Parathyroid adenoma (tissue), 2 donors: ENCODE data around the gene PACRG.

Experiments used
- H2AFZ ChIP-seq: fragments of 300-600 bp; sonication (generic); one replicate; pipeline ENCODE4 v1.7.0; 2017; ENCODE audit warnings: antibody characterized with exemption, mild to moderate bottlenecking
- H3K27ac ChIP-seq: fragments of 300-600 bp; sonication (generic); one replicate; pipeline ENCODE4 v1.7.0; 2017
- H3K27me3 ChIP-seq: fragments of 300-600 bp; sonication (generic); one replicate; pipeline ENCODE4 v1.7.0; 2017; ENCODE audit warnings: low read length; ENCODE audit not compliant: control insufficient read depth, insufficient read depth
- H3K36me3 ChIP-seq: fragments of 300-600 bp; sonication (generic); one replicate; pipeline ENCODE4 v1.7.0; 2017; ENCODE audit warnings: low read length; ENCODE audit not compliant: control insufficient read depth, insufficient read depth
- H3K4me1 ChIP-seq: fragments of 300-600 bp; sonication (generic); one replicate; pipeline ENCODE4 v1.7.0; 2017; ENCODE audit warnings: control low read depth
- H3K4me2 ChIP-seq: fragments of 300-600 bp; sonication (generic); one replicate; pipeline ENCODE4 v1.7.0; 2017; ENCODE audit warnings: low read length
- H3K4me3 ChIP-seq: fragments of 300-600 bp; sonication (generic); one replicate; pipeline ENCODE4 v1.7.0; 2017; ENCODE audit warnings: low read depth, low read length
- H3K79me2 ChIP-seq: fragments of 300-600 bp; sonication (generic); one replicate; pipeline ENCODE4 v1.7.0; 2017; ENCODE audit warnings: control low read depth
- H3K9ac ChIP-seq: fragments of 300-600 bp; sonication (generic); one replicate; pipeline ENCODE4 v1.7.0; 2017; ENCODE audit warnings: mild to moderate bottlenecking
- H3K9me3 ChIP-seq: fragments of 300-600 bp; sonication (generic); one replicate; pipeline ENCODE4 v1.7.0; 2017; ENCODE audit warnings: low read length; ENCODE audit not compliant: control insufficient read depth
- TF ChIP-seq, protein P1 (sequence below): fragments of 300-600 bp; sonication (generic); IDR thresholded peaks from one replicate; pipeline ENCODE4 v1.7.0; 2017; ENCODE audit warnings: antibody characterized with exemption, mild to moderate bottlenecking
- donor health status: primary hyperparathyroidism.

PACRG gene

GRCh38 chr6:163173741-163174140 is 446.0 kb downstream of the PACRG start:
- H3K9ac ChIP-seq: no peak overlapping the region
- no peak overlapping the region for H2AFZ ChIP-seq
- no peak overlapping the region for H3K27ac ChIP-seq
- peaks cover 21% of the 10 kb centered on the region for H3K4me1 ChIP-seq
- H3K36me3 ChIP-seq: no peaks in the 10 kb centered on the region
- no peaks in the 10 kb centered on the region for H3K27me3 ChIP-seq
- no peaks in the 10 kb centered on the region for H3K79me2 ChIP-seq
- no peak overlapping the region for H3K4me3 ChIP-seq
- no peak overlapping the region for H3K4me2 ChIP-seq
- no peaks in the 10 kb centered on the region for H3K9me3 ChIP-seq
- TF ChIP-seq, protein P1, sequence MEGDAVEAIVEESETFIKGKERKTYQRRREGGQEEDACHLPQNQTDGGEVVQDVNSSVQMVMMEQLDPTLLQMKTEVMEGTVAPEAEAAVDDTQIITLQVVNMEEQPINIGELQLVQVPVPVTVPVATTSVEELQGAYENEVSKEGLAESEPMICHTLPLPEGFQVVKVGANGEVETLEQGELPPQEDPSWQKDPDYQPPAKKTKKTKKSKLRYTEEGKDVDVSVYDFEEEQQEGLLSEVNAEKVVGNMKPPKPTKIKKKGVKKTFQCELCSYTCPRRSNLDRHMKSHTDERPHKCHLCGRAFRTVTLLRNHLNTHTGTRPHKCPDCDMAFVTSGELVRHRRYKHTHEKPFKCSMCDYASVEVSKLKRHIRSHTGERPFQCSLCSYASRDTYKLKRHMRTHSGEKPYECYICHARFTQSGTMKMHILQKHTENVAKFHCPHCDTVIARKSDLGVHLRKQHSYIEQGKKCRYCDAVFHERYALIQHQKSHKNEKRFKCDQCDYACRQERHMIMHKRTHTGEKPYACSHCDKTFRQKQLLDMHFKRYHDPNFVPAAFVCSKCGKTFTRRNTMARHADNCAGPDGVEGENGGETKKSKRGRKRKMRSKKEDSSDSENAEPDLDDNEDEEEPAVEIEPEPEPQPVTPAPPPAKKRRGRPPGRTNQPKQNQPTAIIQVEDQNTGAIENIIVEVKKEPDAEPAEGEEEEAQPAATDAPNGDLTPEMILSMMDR: no peak

- no peaks in the 10 kb centered on the region for H3K36me3 ChIP-seq
- peak overlapping the region; percentile 48 for H2AFZ ChIP-seq
- no peaks in the 10 kb centered on the region for H3K27me3 ChIP-seq
- no peak overlapping the region for H3K4me3 ChIP-seq
- no peak overlapping the region for H3K4me2 ChIP-seq
- no peaks in the 10 kb centered on the region for H3K79me2 ChIP-seq
- no peak overlapping the region for H3K27ac ChIP-seq
- H3K9me3 ChIP-seq: no peaks in the 10 kb centered on the region
- H3K4me1 ChIP-seq: peaks cover 21% of the 10 kb centered on the region
- TF ChIP-seq, protein P1: no peak
- no peak overlapping the region for H3K9ac ChIP-seq
Observed at GRCh38 chr6:163175301-163175700, 447.5 kb downstream of the PACRG start.

DNA sequence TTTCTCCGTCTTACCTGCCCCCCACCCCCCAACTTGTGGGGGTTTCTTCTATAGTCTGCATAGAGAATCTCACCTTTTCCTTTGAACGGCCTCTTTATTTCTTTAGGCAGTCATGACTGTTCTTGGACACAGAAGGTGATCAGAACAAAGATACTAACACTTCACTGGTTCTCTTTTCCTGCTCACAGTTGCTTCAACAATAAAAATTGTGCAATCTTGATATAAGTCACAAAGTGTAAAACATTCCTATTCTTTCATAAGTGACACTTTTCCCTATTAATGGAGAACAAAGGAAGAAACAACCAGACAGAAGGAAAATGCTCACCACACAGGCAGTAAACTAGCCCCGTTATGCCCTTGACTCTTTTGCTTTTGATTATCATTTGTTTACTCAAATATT is 448.3 kb downstream of the PACRG start:
- Histone ChIP-seq H3K4me3 (no peak overlapping the region), H3K36me3 (no peaks in the 10 kb centered on the region), H3K4me1 (peaks cover 24% of the 10 kb centered on the region), H3K4me2 (peak overlapping the region; percentile 25), H2AFZ (peak overlapping the region; percentile 48), H3K9ac (no peak overlapping the region), H3K9me3 (no peaks in the 10 kb centered on the region), H3K27me3 (no peaks in the 10 kb centered on the region), H3K27ac (no peak overlapping the region), H3K79me2 (no peaks in the 10 kb centered on the region)
- TF ChIP-seq, protein P1: no peak

DNA sequence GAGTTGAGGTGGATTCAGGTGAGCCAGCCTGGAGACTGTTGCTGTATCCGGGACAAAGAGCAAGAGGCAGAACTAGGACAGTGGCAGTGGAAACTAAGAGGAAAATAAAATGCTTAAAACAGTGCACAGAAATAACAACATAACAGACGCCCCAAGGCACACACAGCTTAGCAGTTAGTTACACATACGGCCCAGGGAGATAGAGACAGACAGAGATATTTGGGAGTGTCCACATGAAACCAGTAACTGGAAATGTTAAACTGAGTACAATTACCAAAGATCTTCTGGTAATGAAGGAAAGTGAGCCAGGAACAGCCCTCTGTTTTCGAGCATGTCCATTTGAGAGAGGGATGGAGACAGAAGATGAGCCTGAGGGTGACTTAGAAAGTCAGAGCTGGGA is 449.2 kb downstream of the PACRG start:
- peak overlapping the region; percentile 48 for H2AFZ ChIP-seq
- H3K9ac ChIP-seq: no peak overlapping the region
- peaks cover 24% of the 10 kb centered on the region for H3K4me1 ChIP-seq
- no peak overlapping the region for H3K4me2 ChIP-seq
- H3K36me3 ChIP-seq: no peaks in the 10 kb centered on the region
- TF ChIP-seq, protein P1: no peak
- H3K9me3 ChIP-seq: no peaks in the 10 kb centered on the region
- H3K4me3 ChIP-seq: no peak overlapping the region
- no peaks in the 10 kb centered on the region for H3K27me3 ChIP-seq
- no peak overlapping the region for H3K27ac ChIP-seq
- H3K79me2 ChIP-seq: no peaks in the 10 kb centered on the region

DNA sequence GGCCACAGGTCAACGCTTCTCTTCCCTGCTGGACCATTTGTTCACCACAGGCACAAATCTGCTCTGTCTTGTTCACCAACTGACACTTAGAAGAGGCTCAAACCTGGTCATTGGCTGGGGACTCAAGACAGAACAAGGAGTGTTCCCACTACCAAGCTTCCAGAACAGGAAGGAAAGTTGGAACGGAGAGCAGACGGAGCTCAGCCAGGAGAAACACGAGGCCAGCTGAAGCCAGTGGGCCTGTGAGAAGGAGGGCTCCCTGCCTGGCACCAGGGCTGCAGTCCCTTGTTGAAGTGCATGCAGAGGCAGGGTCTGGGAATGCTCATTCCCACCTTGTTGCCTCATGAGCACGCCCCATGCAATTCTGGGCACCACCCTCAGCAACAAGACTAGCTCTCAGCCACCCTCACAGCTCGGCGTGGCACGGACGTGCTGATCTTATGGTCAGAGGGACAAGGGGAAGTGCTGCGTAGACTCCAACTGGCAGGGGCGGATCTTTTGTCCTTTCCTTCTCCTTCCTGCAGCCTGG is 450.2 kb downstream of the PACRG start:
- Histone ChIP-seq H3K27ac (no peak overlapping the region), H3K9me3 (no peaks in the 10 kb centered on the region), H3K36me3 (no peaks in the 10 kb centered on the region), H3K79me2 (no peaks in the 10 kb centered on the region), H3K9ac (no peak overlapping the region), H3K4me2 (no peak overlapping the region), H3K4me1 (peaks cover 24% of the 10 kb centered on the region), H3K27me3 (no peaks in the 10 kb centered on the region), H3K4me3 (no peak overlapping the region), H2AFZ (no peak overlapping the region)
- TF ChIP-seq, protein P1: no peak
